H1 (cell line): ENCODE measurements around the gene ALAS1. TPM values are rescaled to one million over a fixed set of nuclear protein-coding genes. Genes with fewer than 3 reads are reported as not detected.

ENCODE experiments used
- POU5F1 ChIP-seq: IDR thresholded peaks from 2 replicates; pipeline ENCODE4 v1.6.1; 2011; ENCODE audit warnings: low read depth, mild to moderate bottlenecking, low read length, moderate library complexity
- SIN3A ChIP-seq, 2 experiments: IDR thresholded peaks in 1 of 2; conservative IDR thresholded peaks in 1 of 2; 2 replicates each; pipeline ENCODE4 v1.6.1; 2011 to 2012; ENCODE audit warnings: low read length in 2 of 2, improper control_type of control experiment in 1 of 2, low read depth in 1 of 2, mild to moderate bottlenecking in 1 of 2
- polyA plus RNA-seq, 7 experiments: library from polyadenylated mRNA; depleted of rRNA in 3 of 7; stranded (reverse) in 5 of 7; unstranded in 2 of 7; fragments of >200 nt in 5 of 7; fragments of 200-250 nt in 2 of 7; gene quantifications; 1 replicate in 5 of 7; 2 replicates in 1 of 7; 4 replicates in 1 of 7; pipeline versions ENCODE4 v1.2.1 to v1.2.3, GENCODE V29; 2011 to 2013; ENCODE audit warnings: missing spikeins in 2 of 7, mixed read lengths in 2 of 7
- total RNA-seq: library from RNA; stranded (reverse); fragmentation: NEBNext Ultra II Directional; extraction: Animal tissue kit (Norgen Biotek cat#: 25700); gene quantifications from 2 replicates; pipeline ENCODE4 v1.2.1, GENCODE V29; 2021

The ALAS1 gene
- total and polyA plus RNA-seq, 2 of the 8 experiments (the other 6 are each of a cell fraction or from before 2014, with no cell fraction given): 45.9 to 84.4 TPM

DNA sequence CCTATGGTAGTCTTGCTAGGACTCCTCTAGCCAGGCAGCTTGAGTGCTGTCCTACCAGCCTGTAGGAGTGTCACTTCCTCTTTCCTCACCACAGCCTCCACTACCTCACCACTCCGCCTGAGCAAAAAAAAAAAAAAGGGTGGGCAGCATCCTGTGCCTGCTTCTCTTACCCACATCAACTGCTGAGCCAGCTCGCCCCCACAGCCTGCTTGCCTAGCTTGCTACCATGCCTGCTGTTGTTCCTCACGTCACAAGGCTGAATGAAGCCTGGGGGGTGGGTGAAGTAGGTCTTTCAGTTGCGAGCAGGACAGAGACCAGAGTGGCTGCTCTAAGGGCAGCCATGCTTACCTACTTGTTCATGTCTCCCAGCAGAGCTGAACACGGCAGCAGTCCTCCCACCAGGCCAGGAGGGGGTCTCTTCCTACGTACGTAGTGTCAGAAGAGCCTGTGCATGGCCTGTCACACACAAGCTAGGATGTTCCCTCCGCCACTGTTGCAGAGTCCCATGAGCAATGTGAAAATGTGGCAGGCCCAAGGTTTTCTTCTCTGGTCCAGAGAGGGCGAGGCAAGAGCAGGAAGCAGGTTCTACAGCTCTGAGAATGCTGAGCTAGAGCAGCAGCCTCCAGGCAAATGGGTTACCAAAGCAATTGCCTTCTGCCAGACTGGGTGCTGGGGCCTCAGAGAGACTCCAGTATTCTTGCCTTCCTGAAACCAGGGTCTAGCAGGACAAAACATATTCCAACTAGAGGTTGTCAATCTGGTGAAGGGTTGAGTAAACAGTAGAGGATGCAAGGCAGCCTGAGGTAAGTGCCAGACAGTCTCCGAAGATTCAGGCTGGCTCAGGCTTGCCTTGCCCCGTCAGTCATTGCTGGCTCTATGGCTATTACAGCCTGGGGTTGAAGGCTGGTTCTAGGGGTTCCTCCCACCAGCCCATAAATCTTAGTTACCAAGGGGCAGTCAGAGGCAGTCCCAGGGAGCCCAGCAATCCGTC lies 55.6 kb downstream of the ALAS1 start (continued):
- TF ChIP-seq SIN3A (conservative IDR thresholded peaks at IDR 0.05 in 1 of 2, IDR thresholded peaks at IDR 0.05 in 1 of 2; ENCODE audit: low read depth in 1 of 2, low read length in 2 of 2) (no peak), POU5F1 (no peak)
